Middle frontal gyrus (tissue), 1 donor: ENCODE data around the gene PDE8B.

Source experiments
- DNase-seq: peaks from one replicate; pipeline ENCODE4 v3.0.0-alpha.2; 2015; ENCODE audit warnings: low spot score; ENCODE audit errors: extremely low spot score

Gene PDE8B

GRCh38 chr5:77189421-77189820 is 21.1 kb upstream of the PDE8B start:
- no peak for DNase-seq

DNA sequence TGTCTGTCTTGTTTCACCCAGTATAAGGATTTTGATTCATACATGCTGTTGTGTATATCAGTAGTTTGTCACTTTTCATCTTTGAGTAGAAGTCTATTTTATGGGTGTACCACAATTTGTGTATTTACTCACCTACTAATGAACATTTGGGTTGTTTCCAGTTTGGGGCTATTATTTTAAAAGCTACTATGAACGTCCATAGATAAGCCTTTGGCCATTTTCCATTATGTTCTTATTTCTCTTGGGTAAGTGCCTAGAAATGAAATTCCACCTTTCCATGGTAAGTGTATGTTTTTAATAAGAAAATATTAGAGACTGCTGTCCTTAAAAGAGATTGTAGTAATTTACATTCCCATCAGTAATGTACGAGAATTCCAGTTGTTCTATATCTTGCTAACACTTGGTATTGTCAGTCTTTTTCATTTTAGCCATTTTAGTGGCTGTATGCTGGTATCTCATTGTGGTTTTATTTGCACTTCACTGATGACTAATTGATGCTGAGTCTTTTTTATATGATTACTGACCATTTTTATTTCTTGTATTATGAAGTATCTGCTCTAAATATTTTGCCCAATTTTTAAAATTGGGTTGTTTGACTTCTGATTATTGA is 17.9 kb upstream of the PDE8B start:
- no peak for DNase-seq

- DNase-seq: no peak
These were observed 15.7 kb upstream of the PDE8B start for GRCh38 chr5:77194762-77195161.

DNA sequence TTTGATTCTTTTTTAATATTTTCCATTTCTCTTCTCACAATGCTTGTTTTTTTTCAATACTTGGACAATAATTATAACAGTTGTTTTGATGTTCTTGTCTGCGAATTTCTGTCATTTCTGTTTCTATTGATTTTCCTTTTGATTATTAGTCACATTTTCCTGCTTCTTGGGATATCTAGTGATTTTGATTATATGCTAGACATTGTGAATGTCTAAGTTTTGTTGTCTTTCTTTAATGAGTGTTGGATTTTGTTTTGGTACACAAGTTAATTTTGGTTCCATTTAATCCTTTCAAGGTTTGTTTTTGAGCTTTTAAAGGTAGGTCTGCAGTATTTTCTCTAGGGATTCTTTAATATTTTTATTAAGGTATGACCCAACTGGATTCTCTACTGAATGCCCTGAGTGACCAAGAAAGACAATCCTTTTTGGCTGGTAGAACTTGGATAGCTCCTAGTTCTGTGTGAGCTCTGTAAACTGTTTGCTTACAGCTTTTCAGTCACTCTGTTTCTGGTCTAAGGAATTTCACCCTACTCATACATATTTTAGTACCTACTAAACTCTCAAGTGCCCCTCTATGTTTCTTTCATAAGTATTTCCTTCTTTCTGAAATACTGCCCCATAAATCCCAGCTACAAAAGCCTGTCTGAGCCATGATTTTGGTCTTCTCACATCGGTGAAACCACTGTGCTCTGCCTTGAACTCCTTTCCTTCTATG is 12.5 kb upstream of the PDE8B start:
- no peak for DNase-seq

DNA sequence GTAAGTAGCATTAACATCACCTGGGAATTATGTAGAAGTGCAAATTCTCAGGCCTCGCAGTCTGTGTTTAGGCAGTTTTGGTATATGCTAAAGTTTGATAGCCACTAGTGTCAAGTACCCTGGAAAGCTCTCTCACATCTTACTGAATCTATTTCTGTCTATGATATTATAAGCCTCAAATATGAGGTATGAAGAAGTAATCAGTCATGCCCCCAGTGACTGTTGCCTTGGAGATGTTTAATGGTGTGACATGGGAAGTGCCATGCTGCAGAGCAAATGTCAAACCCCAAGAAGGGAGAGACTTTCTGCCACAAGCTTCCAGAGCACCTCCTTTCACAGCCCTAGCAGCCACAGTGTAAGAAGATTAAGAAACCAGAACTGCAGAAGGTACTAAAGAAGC is 9.8 kb upstream of the PDE8B start:
- no peak for DNase-seq

GRCh38 chr5:77202145-77202544 is 8.3 kb upstream of the PDE8B start:
- no peak for DNase-seq

DNA sequence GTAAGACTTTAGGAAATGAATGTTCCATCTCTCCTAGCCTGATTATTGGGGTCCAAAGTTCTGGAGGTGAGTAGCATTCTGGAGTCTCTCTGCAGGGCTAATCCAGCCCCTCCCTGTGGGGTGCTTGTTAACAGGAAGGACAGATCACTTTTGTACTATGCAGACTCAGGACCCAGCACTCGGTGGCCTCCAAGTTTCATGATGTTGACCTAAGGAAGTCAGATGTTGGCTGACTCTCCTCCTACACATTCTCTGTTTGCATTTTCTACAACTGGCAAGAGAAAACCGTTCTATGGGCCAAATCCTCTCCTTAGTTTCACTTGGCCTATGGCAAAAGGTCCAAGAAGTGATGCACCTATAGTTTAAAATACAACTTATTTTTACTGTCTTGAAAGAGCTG is 5.5 kb upstream of the PDE8B start:
- DNase-seq: no peak

DNA sequence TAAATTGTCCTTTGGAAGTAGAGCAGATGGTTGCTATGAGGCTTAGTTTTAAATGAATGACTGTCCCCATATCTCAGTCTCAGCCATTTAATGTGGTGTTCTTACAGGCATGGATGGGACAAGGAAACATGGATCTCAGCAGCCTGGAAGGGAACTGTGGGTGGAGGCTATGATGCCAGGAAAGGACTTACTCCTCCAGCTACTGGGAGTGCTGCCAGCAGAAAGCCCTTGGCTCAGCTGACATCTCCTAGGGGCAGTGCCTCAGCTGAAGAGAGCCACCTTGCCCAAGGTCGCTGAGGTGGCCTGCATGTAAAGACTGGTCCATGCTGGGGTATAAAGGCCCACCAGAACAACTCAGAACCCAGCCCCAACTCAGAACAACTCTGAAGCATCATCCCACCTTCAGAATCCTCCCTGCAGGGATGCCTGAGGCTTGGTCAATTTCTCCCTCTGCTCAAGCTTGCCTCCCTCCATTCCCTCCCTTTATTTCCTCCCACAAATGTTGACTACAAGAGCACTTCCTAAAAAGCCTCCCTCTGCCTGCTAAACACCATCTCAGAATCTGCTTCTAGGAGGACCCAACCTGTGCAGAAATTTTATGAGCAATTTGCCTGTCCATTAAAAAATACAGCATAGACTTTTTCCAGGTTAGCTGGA is 1.8 kb upstream of the PDE8B start:
- no peak for DNase-seq

DNA sequence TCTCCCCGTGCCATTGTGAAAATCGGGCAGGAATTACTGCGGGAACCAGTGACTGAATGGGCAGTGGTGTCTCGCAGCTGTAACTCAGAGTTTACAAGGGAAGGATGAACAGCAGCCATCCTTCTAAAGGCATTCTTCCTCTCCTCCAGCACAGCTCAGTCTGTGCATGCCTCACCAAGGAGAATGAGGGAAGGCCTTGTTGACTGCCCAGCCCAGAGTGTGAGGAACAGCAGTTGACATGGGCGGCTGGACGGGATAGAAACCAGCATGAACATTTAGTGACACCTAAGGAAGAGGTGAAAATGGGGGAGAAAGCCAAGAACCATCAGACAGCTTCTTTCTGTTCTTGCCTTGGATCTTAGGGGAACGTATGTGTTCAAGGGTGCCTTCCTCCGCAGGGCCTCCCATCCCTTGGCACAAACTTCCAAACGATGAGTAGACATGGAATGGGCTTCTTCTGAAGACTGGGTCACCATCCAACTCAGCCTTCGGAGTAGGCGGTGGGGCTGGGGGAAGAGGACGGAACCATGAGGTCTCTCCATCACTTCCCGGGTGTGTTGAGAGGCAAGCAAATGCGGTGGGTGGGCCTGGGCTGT is 887 bp upstream of the PDE8B start:
- no peak for DNase-seq

GRCh38 chr5:77210964-77211690 is 647 bp downstream of the PDE8B start:
- no peak for DNase-seq

GRCh38 chr5:77211691-77212047 is 1.2 kb downstream of the PDE8B start:
- no peak for DNase-seq

- no peak for DNase-seq
These were observed 3.1 kb downstream of the PDE8B start for GRCh38 chr5:77213601-77214000.

DNA sequence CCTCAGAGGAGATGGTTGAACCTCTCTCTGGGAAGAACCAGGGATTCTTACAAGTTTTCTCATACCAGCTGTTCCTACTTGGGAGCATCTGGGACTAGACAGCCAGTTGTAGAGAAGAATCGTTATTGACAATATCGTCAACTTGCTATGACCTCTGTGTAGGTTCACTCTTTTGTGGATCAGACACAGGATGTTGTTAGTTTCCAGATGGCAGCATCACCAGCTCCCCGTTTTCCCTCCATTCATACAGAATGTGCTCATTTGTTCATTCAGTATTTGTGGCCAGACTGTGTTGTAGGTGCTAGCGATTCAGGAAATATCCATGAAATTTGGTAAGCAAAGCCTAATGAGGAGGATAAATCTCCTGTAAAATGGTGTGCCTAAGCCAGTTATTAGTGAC is 3.7 kb downstream of the PDE8B start:
- no peak for DNase-seq

DNA sequence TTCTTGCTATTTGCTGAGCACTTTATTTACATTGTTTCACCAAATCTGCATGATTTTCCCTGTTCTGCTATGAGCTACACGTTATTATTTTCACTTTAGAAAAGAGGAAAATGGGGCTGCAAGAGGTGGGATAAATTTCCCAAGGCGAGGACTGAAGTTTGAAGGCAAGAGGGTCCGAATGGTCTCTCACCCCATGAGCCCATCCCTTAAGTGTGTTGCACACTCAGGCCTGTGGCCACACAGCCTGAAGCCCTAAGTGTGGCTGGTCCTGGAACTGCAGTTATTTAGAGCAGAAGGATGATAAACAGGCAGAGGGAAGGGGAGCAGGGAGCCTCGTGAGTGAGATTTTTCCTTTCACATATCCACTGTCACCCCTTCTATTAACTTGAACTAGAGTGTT is 7.8 kb downstream of the PDE8B start:
- DNase-seq: no peak

GRCh38 chr5:77221115-77221514 is 10.6 kb downstream of the PDE8B start:
- DNase-seq: no peak

DNA sequence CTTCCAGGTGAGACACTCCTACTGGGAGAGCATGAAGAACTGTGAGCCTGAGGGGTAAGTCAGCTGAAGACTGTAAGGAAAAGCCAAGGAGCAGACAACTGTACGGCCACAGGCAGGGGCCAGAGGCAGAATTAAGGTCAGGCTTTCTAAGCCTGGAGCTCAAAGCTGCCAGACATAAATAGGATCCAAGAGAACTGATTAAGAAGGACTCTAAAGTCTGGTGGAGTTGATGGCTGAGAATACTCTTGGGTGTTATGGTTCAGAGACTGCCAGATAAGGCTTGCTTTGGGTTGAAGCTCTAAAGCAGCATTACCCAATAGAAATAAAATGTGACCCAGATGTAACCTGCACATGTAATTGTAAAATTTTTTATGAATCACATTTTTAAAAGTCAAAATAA is 12.2 kb downstream of the PDE8B start:
- no peak for DNase-seq

DNA sequence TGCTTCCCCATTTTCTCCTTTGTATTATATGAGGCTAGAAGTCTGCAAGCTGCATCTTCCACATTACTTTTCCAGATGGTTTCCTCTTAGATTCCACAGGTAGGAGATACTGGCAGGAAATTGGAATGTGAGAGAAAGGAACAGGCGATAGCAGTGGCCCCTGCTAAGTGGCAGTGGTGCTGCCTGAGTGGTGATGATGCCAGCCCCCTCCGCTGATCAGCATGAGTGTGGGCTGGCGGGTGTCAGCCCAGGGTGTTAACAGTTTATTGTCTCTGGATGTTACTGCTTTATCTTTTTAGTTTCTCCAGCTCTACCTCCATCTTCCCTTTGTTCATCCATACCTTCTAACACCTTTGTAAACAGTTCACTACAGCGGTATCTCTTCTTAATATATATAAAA is 13.2 kb downstream of the PDE8B start:
- DNase-seq: no peak

GRCh38 chr5:77224672-77225355 is 14.3 kb downstream of the PDE8B start:
- DNase-seq: no peak

GRCh38 chr5:77225531-77225930 is 15.1 kb downstream of the PDE8B start:
- DNase-seq: no peak

DNA sequence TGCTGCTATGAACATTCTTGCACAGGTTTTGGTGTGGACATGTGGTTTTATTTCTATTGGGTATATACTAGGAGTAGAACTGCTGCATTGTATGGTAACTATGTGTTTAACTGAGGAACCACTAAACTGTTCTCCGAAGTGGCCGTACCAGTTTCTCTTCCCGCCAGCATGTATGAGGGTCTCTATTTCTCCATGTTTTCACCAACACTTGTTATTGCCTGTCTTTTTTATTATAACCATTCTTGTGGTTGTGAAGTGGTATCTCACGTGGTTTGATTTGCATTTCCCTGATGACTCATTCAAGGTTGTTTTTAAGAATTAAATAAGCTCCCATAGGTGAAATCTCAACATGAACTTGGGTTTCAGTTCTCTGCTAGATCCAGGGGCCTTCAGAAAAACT is 19.4 kb downstream of the PDE8B start:
- no peak for DNase-seq

DNA sequence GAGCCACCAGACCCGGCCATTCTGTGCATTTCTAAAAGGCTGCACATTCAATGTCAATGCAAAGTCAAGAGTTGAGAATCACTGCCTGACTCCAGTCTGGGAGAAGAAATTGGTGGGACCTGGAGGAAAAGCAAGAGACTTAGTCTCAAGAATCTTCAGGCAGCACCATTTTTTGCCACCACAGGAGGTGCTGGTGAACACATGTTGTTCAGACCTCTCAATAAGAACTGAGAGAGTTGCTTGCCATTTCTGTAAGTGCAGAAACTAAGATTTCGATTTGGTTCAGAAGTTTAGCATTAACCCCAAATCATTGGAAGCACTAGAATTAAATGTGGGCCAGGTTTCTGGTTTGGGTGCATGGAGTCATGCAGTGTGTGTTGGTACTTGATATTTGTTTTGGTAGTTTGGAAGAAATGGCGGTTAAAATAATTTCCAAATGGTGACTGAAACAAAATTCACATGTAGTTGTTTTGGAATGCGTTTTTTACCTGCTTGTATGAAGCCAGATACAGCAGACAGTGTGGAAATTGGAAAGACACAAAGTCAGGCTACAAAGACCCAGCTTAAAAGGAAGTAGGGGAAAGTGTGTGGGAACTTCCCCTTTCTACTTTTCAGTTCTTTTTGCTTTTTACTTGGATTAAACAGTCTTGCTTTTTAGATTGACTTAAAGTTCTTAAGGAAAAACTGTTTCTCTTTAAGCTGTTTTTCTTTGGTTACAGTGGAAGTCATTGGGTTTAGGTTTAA is 20.4 kb downstream of the PDE8B start:
- DNase-seq: no peak
